OCI-LY7 (cell line): ENCODE results near the gene PRADC1. TPM values are rescaled to one million over a fixed set of nuclear protein-coding genes. Genes with fewer than 3 reads are reported as not detected.

ENCODE experiments used
- BruUV-seq: library from RNA; stranded (reverse); fragments of 400-500 nt; replicated peaks from 2 replicates; lab custom pipeline; 2021; lab: Mats Ljungman, UMichigan
- CTCF ChIA-PET: fragments of 300-600 bp; sonication (Branson Sonifier 250); formaldehyde crosslinking; loops from one replicate; lab custom pipeline; 2022; ENCODE audit warnings: antibody characterized with exemption; ENCODE audit not compliant: unreplicated experiment; lab: Charles Lee
- POLR2A ChIA-PET: fragments of 300-600 bp; sonication (Branson Sonifier 250); formaldehyde crosslinking; loops from one replicate; lab custom pipeline; 2022; ENCODE audit warnings: antibody characterized with exemption; lab: Charles Lee
- DNase-seq: peaks from one replicate; pipeline ENCODE4 v3.0.0-alpha.2; 2015; ENCODE audit warnings: low spot score
- H2AFZ ChIP-seq: fragments of 200-600 bp; sonication (generic), shearing (Covaris generic); 2 replicates; pipeline ENCODE4 v1.6.1; 2014; ENCODE audit warnings: mild to moderate bottlenecking, antibody characterized with exemption, low read length, moderate library complexity
- H3K27ac ChIP-seq: fragments of 200-600 bp; sonication (generic); 2 replicates; pipeline ENCODE4 v1.5.1; 2014; ENCODE audit warnings: mixed run types, low read depth, mild to moderate bottlenecking, moderate library complexity, low read length, inconsistent platforms; ENCODE audit not compliant: poor library complexity, severe bottlenecking
- H3K36me3 ChIP-seq: fragments of 200-600 bp; sonication (generic); 2 replicates; pipeline ENCODE4 v1.6.1; 2014; ENCODE audit warnings: mild to moderate bottlenecking, antibody characterized with exemption, low read length, moderate library complexity, mixed read lengths; ENCODE audit not compliant: insufficient read depth
- H3K4me1 ChIP-seq: fragments of 200-600 bp; sonication (generic); 2 replicates; pipeline ENCODE4 v1.5.1; 2014; ENCODE audit warnings: mild to moderate bottlenecking, low read length; ENCODE audit not compliant: insufficient read depth, poor library complexity, severe bottlenecking
- H3K4me2 ChIP-seq: fragments of 200-600 bp; sonication (generic); 2 replicates; pipeline ENCODE4 v1.6.1; 2014; ENCODE audit warnings: mild to moderate bottlenecking, low read length
- H3K4me3 ChIP-seq: fragments of 200-600 bp; sonication (generic); 2 replicates; pipeline ENCODE4 v1.5.1; 2014; ENCODE audit warnings: mild to moderate bottlenecking, low read depth, low read length; ENCODE audit not compliant: poor library complexity, severe bottlenecking
- H3K79me2 ChIP-seq: fragments of 200-600 bp; sonication (generic); 2 replicates; pipeline ENCODE4 v1.6.1; 2016; ENCODE audit warnings: low read depth, mild to moderate bottlenecking, low read length, moderate library complexity, mixed read lengths; ENCODE audit not compliant: insufficient read depth
- H3K9me2 ChIP-seq: fragments of 200-600 bp; sonication (generic); 2 replicates; pipeline ENCODE4 v1.6.1; 2016; ENCODE audit warnings: mild to moderate bottlenecking, low read length, mixed read lengths; ENCODE audit not compliant: insufficient read depth
- H3K9me3 ChIP-seq: fragments of 200-600 bp; sonication (generic); 2 replicates; pipeline ENCODE4 v1.6.1; 2014; ENCODE audit warnings: mild to moderate bottlenecking, mixed run types, low read length, mixed read lengths
- H4K20me1 ChIP-seq: fragments of 200-600 bp; sonication (generic); 2 replicates; pipeline ENCODE4 v1.6.1; 2014; ENCODE audit warnings: mild to moderate bottlenecking, antibody characterized with exemption, low read length, moderate library complexity, mixed read lengths; ENCODE audit not compliant: insufficient read depth
- CTCF ChIP-seq: fragments of 200-600 bp; sonication (generic); conservative IDR thresholded peaks from 2 replicates; pipeline ENCODE4 v1.5.1; 2014; ENCODE audit warnings: mild to moderate bottlenecking, antibody characterized with exemption, low read length, moderate library complexity, mixed read lengths
- EZH2phosphoT487 ChIP-seq: fragments of 200-600 bp; sonication (generic); IDR thresholded peaks from 2 replicates; pipeline ENCODE4 v1.6.1; 2018; ENCODE audit warnings: low read depth, borderline replicate concordance, mild to moderate bottlenecking, mixed run types, antibody characterized with exemption, low read length, moderate library complexity, mixed read lengths
- intact Hi-C: fragments of 100-400 bp; cut with micrococcal nuclease; formaldehyde crosslinking; loops from one replicate; pipeline ENCODE4 v1.10.0; 2022; ENCODE audit not compliant: unreplicated experiment
- total RNA-seq, 2 experiments: library from RNA; depleted of rRNA in 1 of 2; stranded (reverse); fragments of >200 nt in 1 of 2; shearing (Covaris generic) in 1 of 2; gene quantifications; 2 replicates each; pipeline ENCODE4 v1.2.3, GENCODE V29; 2014 to 2022

PRADC1 gene
- total RNA-seq, 2 experiments from 2014 or later: 23.0 to 25.9 TPM

- CTCF ChIA-PET: no interaction called here
- Histone ChIP-seq H2AFZ (no peak overlapping the region), H3K27ac (no peak overlapping the region), H3K4me3 (no peak overlapping the region), H3K4me2 (no peak overlapping the region), H3K36me3 (peaks cover 88% of the 10 kb centered on the region), H3K79me2 (no peaks in the 10 kb centered on the region), H4K20me1 (no peaks in the 10 kb centered on the region), H3K4me1 (no peaks in the 10 kb centered on the region), H3K9me3 (no peaks in the 10 kb centered on the region), H3K9me2 (no peaks in the 10 kb centered on the region)
- no TSS peak for BruUV-seq
- POLR2A ChIA-PET: interaction anchor here (0.6 to 1.1 kb wide), 2 partner anchors 24 to 43 kb away, joined by 3 to 4 read pairs; partner anchors contain the start of gene PRADC1
- TF ChIP-seq CTCF: no peak
- TF ChIP-seq EZH2phosphoT487: no peak
- no peak for DNase-seq
- intact Hi-C loops: no loop called here
Measured at GRCh38 chr2:73256618-73256922, 23.5 kb upstream of the PRADC1 start.

- CTCF ChIA-PET: no interaction called here
- BruUV-seq: TSS peak; percentile 34
- POLR2A ChIA-PET: interaction anchor here (0.6 to 1.1 kb wide), 2 partner anchors 24 to 43 kb away, joined by 3 to 4 read pairs; partner anchors contain the start of gene PRADC1
Measured at GRCh38 chr2:73255907-73256617, 23.0 kb upstream of the PRADC1 start.

More at GRCh38 chr2:73255907-73256617, 23.0 kb upstream of the PRADC1 start:
- Histone ChIP-seq H3K4me1 (no peaks in the 10 kb centered on the region), H3K4me2 (no peak overlapping the region), H3K9me2 (no peaks in the 10 kb centered on the region), H3K9me3 (no peaks in the 10 kb centered on the region), H4K20me1 (no peaks in the 10 kb centered on the region; the same call in 1 of the 2 replicates), H3K4me3 (no peak overlapping the region), H3K36me3 (peaks cover 87% of the 10 kb centered on the region), H2AFZ (no peak overlapping the region), H3K79me2 (no peaks in the 10 kb centered on the region), H3K27ac (no peak overlapping the region)
- intact Hi-C loops: no loop called here
- DNase-seq: no peak
- TF ChIP-seq CTCF (no peak), EZH2phosphoT487 (no peak)
